H1 (cell line): ENCODE measurements around the gene TMEM130. TPM values are rescaled to one million over a fixed set of nuclear protein-coding genes. Genes with fewer than 3 reads are reported as not detected.

Source experiments
- CTCF ChIA-PET: fragments of 300-600 bp; sonication (Branson Sonifier 250); formaldehyde crosslinking; loops from one replicate; lab custom pipeline; 2021; ENCODE audit not compliant: partially characterized antibody; lab: Charles Lee
- POLR2A ChIA-PET: fragments of 300-600 bp; sonication (Branson Sonifier 250); formaldehyde crosslinking; loops from one replicate; lab custom pipeline; 2021; ENCODE audit warnings: inconsistent platforms; ENCODE audit not compliant: partially characterized antibody; lab: Charles Lee
- DNase-seq, 2 experiments: peaks; one replicate each; pipeline versions ENCODE4 v3.0.0 to v3.0.0-alpha.2; 2010 to 2022; ENCODE audit warnings: low spot score in 2 of 2, low read depth in 1 of 2, mixed read lengths in 1 of 2
- FAIRE-seq: peaks from 2 replicates; lab custom pipeline; 2011; peaks lifted over from hg19 to GRCh38; lab: Jason Lieb, UNC
- H2AFZ ChIP-seq: 2 replicates; pipeline ENCODE4 v1.8.1; 2012; ENCODE audit warnings: low read length, inconsistent platforms
- H2AK5ac ChIP-seq: 2 replicates; pipeline ENCODE4 v1.6.1; 2013; ENCODE audit warnings: low read depth, low read length
- H2BK120ac ChIP-seq: replicated peaks from 2 replicates; pipeline ENCODE3; 2013; ENCODE audit warnings: low read depth, low read length, inconsistent platforms
- H2BK12ac ChIP-seq: 2 replicates; pipeline ENCODE4 v1.6.1; 2013; ENCODE audit warnings: low read depth, low read length
- H2BK15ac ChIP-seq: 2 replicates; pipeline ENCODE4 v1.6.1; 2013; ENCODE audit warnings: low read length
- H2BK20ac ChIP-seq: 2 replicates; pipeline ENCODE4 v1.6.1; 2013; ENCODE audit warnings: low read length
- H2BK5ac ChIP-seq: 2 replicates; pipeline ENCODE4 v1.6.1; 2013; ENCODE audit warnings: low read depth, low read length
- H3K14ac ChIP-seq: 2 replicates; pipeline ENCODE4 v1.6.1; 2013; ENCODE audit warnings: inconsistent platforms; ENCODE audit not compliant: insufficient read length
- H3K18ac ChIP-seq: 2 replicates; pipeline ENCODE4 v1.6.1; 2013; ENCODE audit warnings: low read length; ENCODE audit errors: extremely low read depth
- H3K23ac ChIP-seq: 2 replicates; pipeline ENCODE4 v1.6.1; 2013; ENCODE audit warnings: inconsistent platforms; ENCODE audit not compliant: insufficient read length
- H3K23me2 ChIP-seq: 2 replicates; pipeline ENCODE4 v1.6.1; 2013; ENCODE audit warnings: low read depth, low read length
- H3K27ac ChIP-seq: 2 replicates; pipeline ENCODE4 v1.6.1; 2011; ENCODE audit warnings: low read depth, low read length, inconsistent platforms
- H3K27me3 ChIP-seq, 4 experiments: replicated peaks in 1 of 4; 1 replicate in 1 of 4; 2 replicates in 3 of 4; pipeline versions ENCODE4 v1.6.1 to v1.8.1; 2011 to 2013; ENCODE audit warnings: low read length in 3 of 4, mild to moderate bottlenecking in 3 of 4, inconsistent platforms in 2 of 4, mixed read lengths in 2 of 4, moderate library complexity in 1 of 4; ENCODE audit not compliant: control insufficient read depth in 3 of 4, insufficient read depth in 3 of 4; ENCODE audit errors: extremely low read depth in 1 of 4
- H3K36me3 ChIP-seq, 4 experiments: 2 replicates each; pipeline versions ENCODE4 v1.6.1 to v1.8.1; 2011 to 2013; ENCODE audit warnings: mild to moderate bottlenecking in 4 of 4, low read length in 3 of 4, moderate library complexity in 2 of 4, control low read depth in 1 of 4, inconsistent platforms in 1 of 4; ENCODE audit not compliant: insufficient read depth in 4 of 4, control insufficient read depth in 2 of 4
- H3K4ac ChIP-seq: replicated peaks from 2 replicates; pipeline ENCODE3; 2013; ENCODE audit warnings: low read length, low read depth, mixed read lengths, inconsistent platforms; ENCODE audit not compliant: insufficient read length
- H3K4me1 ChIP-seq, 4 experiments: replicated peaks in 1 of 4; 1 replicate in 1 of 4; 2 replicates in 3 of 4; pipeline versions ENCODE4 v1.6.1 to v1.8.1; 2011 to 2013; ENCODE audit warnings: low read length in 3 of 4, inconsistent platforms in 2 of 4, mixed read lengths in 1 of 4; ENCODE audit not compliant: insufficient read depth in 4 of 4, control insufficient read depth in 3 of 4
- H3K4me2 ChIP-seq, 2 experiments: 2 replicates each; pipeline versions ENCODE4 v1.6.1 to v1.8.1; 2011 to 2013; ENCODE audit warnings: low read depth in 2 of 2, low read length in 2 of 2, control low read depth in 1 of 2, inconsistent platforms in 1 of 2, mild to moderate bottlenecking in 1 of 2; ENCODE audit not compliant: insufficient read depth in 1 of 2
- H3K4me3 ChIP-seq, 4 experiments: fragments of 200-600, 300-600 bp in 1 of 4; sonication (generic), shearing (Covaris generic), sonication (Bioruptor Twin) in 1 of 4; 2 replicates each; pipeline versions ENCODE4 v1.5.1 to v1.8.1; 2011 to 2016; ENCODE audit warnings: low read length in 4 of 4, low read depth in 3 of 4, control low read depth in 2 of 4, inconsistent platforms in 2 of 4, mild to moderate bottlenecking in 2 of 4, mixed read lengths in 1 of 4, moderate library complexity in 1 of 4; ENCODE audit not compliant: insufficient read depth in 2 of 4; ENCODE audit errors: extremely low read depth in 1 of 4
- H3K56ac ChIP-seq: replicated peaks from 2 replicates; pipeline ENCODE3; 2013; ENCODE audit warnings: low read depth, mild to moderate bottlenecking, mixed read lengths, low read length, inconsistent platforms; ENCODE audit not compliant: insufficient read length
- H3K79me1 ChIP-seq: 2 replicates; pipeline ENCODE4 v1.6.1; 2013; ENCODE audit warnings: low read depth, low read length, control low read depth
- H3K79me2 ChIP-seq, 2 experiments: 2 replicates each; pipeline versions ENCODE4 v1.6.1 to v1.8.1; 2012 to 2013; ENCODE audit warnings: low read length in 2 of 2, mild to moderate bottlenecking in 2 of 2, inconsistent platforms in 1 of 2; ENCODE audit not compliant: insufficient read depth in 2 of 2, control insufficient read depth in 1 of 2
- H3K9ac ChIP-seq, 4 experiments: replicated peaks in 1 of 4; 1 replicate in 1 of 4; 2 replicates in 3 of 4; pipeline versions ENCODE4 v1.6.1 to v1.8.1; 2011 to 2013; ENCODE audit warnings: low read depth in 3 of 4, low read length in 3 of 4, control low read depth in 2 of 4, mild to moderate bottlenecking in 2 of 4, moderate library complexity in 2 of 4, inconsistent platforms in 1 of 4; ENCODE audit errors: extremely low read depth in 1 of 4
- H3K9me3 ChIP-seq, 2 experiments: 2 replicates each; pipeline versions ENCODE4 v1.6.1 to v1.8.1; 2012 to 2013; ENCODE audit warnings: mild to moderate bottlenecking in 2 of 2, moderate library complexity in 2 of 2, control low read depth in 1 of 2, inconsistent platforms in 1 of 2, low read depth in 1 of 2, low read length in 1 of 2, mixed read lengths in 1 of 2; ENCODE audit not compliant: insufficient read depth in 2 of 2
- H4K20me1 ChIP-seq, 2 experiments: replicated peaks in 1 of 2; 2 replicates each; pipeline versions ENCODE3 to v1.8.1; 2011 to 2013; ENCODE audit warnings: inconsistent platforms in 2 of 2, low read length in 2 of 2, mild to moderate bottlenecking in 1 of 2; ENCODE audit not compliant: insufficient read depth in 2 of 2, control insufficient read depth in 1 of 2
- H4K5ac ChIP-seq: 2 replicates; pipeline ENCODE4 v1.6.1; 2013; ENCODE audit warnings: low read length, low read depth, mixed read lengths, inconsistent platforms; ENCODE audit not compliant: insufficient read length
- H4K8ac ChIP-seq: 2 replicates; pipeline ENCODE4 v1.8.0; 2013; ENCODE audit warnings: mild to moderate bottlenecking, moderate library complexity, low read length, inconsistent platforms; ENCODE audit not compliant: insufficient read depth; ENCODE audit errors: extremely low read depth
- H4K91ac ChIP-seq: replicated peaks from 2 replicates; pipeline ENCODE3; 2013; ENCODE audit warnings: low read length, mixed read lengths, inconsistent platforms; ENCODE audit not compliant: insufficient read length
- TBP ChIP-seq: IDR thresholded peaks from 2 replicates; pipeline ENCODE4 v1.6.1; 2011; ENCODE audit warnings: low read depth, low read length, improper control_type of control experiment
- WGBS, 2 experiments: shearing (Covaris generic) in 1 of 2; methylation state at CpG; one replicate each; pipeline versions ENCODE4 v1.1.6 to v1.1.7; 2013 to 2015; ENCODE audit warnings: low lambda C conversion rate in 2 of 2, mixed read lengths in 2 of 2, inconsistent platforms in 1 of 2, low coverage in 1 of 2, missing lambda C conversion rate in 1 of 2; ENCODE audit not compliant: insufficient replicate concordance in 2 of 2, insufficient coverage in 1 of 2, insufficient read length in 1 of 2; ENCODE audit errors: extremely low coverage in 1 of 2, missing lambda C conversion rate in 1 of 2; 5-methylcytosine and 5-hydroxymethylcytosine counted together
- polyA plus RNA-seq, 7 experiments: library from polyadenylated mRNA; depleted of rRNA in 3 of 7; stranded (reverse) in 5 of 7; unstranded in 2 of 7; fragments of >200 nt in 5 of 7; fragments of 200-250 nt in 2 of 7; gene quantifications; 1 replicate in 5 of 7; 2 replicates in 1 of 7; 4 replicates in 1 of 7; pipeline versions ENCODE4 v1.2.1 to v1.2.3, GENCODE V29; 2011 to 2013; ENCODE audit warnings: missing spikeins in 2 of 7, mixed read lengths in 2 of 7
- total RNA-seq: library from RNA; stranded (reverse); fragmentation: NEBNext Ultra II Directional; extraction: Animal tissue kit (Norgen Biotek cat#: 25700); gene quantifications from 2 replicates; pipeline ENCODE4 v1.2.1, GENCODE V29; 2021

Gene TMEM130
- total and polyA plus RNA-seq, 2 of the 8 experiments (the other 6 are each of a cell fraction or from before 2014, with no cell fraction given), result 2.9 to 6.6 TPM

DNA sequence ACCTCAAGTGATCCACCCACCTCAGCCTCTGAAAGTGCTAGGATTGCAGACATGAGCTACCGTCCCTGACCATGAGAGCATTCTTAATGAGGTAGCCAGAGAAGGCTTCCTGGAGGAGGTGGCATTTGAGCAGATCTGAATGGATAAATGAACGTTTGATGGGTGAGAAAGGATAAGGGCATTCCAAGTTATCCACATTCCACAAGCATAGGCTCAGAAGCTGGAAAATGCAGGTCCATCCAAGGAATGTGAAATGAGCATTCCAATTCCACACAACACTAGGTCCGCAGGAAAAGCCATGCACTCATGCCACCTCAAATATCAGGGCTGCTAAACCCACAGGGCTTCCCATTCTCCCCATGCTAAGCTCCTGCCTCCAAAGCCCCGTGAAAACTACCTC lies 17.0 kb downstream of the TMEM130 start:
- CTCF ChIA-PET, result interaction anchor here (0.7 to 24.2 kb wide), 6 partner anchors 9 to 27 kb away, joined by 3 to 224 read pairs (median 4); no protein-coding TSS in a partner anchor
- 83% methylated on average over 4 of the region's 4 CpGs; no CpG with 5 or more reads in 1 of the 2 experiments for WGBS, 2 experiments

More for the DNA sequence above, 17.0 kb downstream of the TMEM130 start:
- Histone ChIP-seq H3K36me3 (peaks cover 0 to 4% (median 0%) of the 10 kb centered on the region in 4 experiments; a peak in 1 of 8 replicates), H3K79me2 (no peaks in the 10 kb centered on the region), H2BK120ac (no peak overlapping the region), H3K9ac (no peak overlapping the region), H2BK5ac (no peak overlapping the region), H3K56ac (no peak overlapping the region), H4K5ac (no peak overlapping the region), H3K4me2 (no peak overlapping the region), H3K23ac (no peak overlapping the region), H3K27me3 (no peaks in the 10 kb centered on the region; a peak in 1 of 7 replicates), H3K23me2 (no peaks in the 10 kb centered on the region), H3K4ac (no peak overlapping the region), H3K4me1 (peaks cover 0 to 9% (median 6%) of the 10 kb centered on the region in 4 experiments; a peak in 5 of 7 replicates), H3K27ac (no peak overlapping the region), H2BK12ac (no peak overlapping the region), H3K14ac (no peak overlapping the region), H4K20me1 (no peaks in the 10 kb centered on the region), H2AK5ac (no peak overlapping the region), H2BK20ac (peak overlapping the region; percentile 56; the same call in 1 of the 2 replicates), H3K18ac (no peak overlapping the region), H3K79me1 (no peaks in the 10 kb centered on the region), H3K4me3 (no peak overlapping the region), H3K9me3 (peaks cover 15 to 19% of the 10 kb centered on the region in 2 experiments), H2BK15ac (no peak overlapping the region), H2AFZ (no peak overlapping the region), H4K8ac (no peak overlapping the region; the same call in 1 of the 2 replicates), H4K91ac (no peak overlapping the region)
- POLR2A ChIA-PET, result no interaction called here
- no peak for TF ChIP-seq TBP
- FAIRE-seq, result no peak
- DNase-seq, result no peak
